ENCODE data around the gene DCLRE1A. TPM values are rescaled to one million over a fixed set of nuclear protein-coding genes. Genes with fewer than 3 reads are reported as not detected.

Gene DCLRE1A
- total RNA-seq, 1 donor from 2014 or later = 6.1 TPM

DNA sequence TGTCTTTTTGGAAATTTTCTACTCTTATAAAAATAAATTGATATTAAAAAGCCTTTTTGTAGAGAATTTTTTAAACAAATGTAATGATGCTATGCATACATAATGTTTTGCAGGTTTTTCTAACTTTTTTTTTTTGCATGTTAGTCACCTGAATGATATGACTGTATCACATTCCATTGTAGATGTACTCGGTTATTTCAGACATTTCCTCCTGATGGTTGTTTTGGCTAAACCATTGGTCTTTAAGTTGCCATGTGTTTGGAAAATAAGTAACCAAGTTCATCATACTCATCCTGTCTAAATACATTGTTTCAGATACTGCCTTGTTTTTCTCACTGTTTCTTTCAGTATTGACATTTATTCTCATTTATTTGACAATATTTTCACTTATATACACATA is 26.4 kb upstream of the DCLRE1A start:
- Histone ChIP-seq H3K27ac (no peak overlapping the region), H3K4me3 (no peak overlapping the region), H3K4me1 (no peaks in the 10 kb centered on the region), H3K36me3 (peaks cover 29% of the 10 kb centered on the region), H3K9me3 (no peaks in the 10 kb centered on the region), H3K27me3 (no peaks in the 10 kb centered on the region)
- DNase-seq (no peak), ATAC-seq (no peak)
- intact Hi-C loops (cut with DNase I) = no loop called here
- no peak for TF ChIP-seq CTCF (IDR thresholded peaks at IDR 0.05)

DNA sequence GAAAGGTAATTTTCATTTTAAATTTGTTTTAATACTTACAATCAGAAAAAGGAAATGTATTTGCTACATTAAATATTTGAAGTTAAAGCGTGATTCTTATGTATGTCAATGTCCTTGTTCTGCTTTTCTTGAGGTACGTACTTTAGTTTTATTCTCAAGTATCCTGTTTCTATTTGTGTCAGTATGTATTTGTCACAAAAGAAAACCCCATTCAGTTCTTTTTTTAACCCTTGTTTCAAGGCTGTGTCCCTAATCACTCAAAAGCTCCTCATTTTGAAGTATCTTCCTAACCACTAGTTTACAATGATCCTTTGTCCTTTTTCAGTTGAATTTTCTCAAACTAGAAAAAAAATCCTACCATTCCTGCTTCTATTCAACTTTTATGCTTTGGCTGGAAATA is 25.8 kb upstream of the DCLRE1A start:
- H3K36me3 ChIP-seq = peaks cover 29% of the 10 kb centered on the region
- no peaks in the 10 kb centered on the region for H3K9me3 ChIP-seq
- H3K4me3 ChIP-seq = no peak overlapping the region
- no peaks in the 10 kb centered on the region for H3K4me1 ChIP-seq
- no peaks in the 10 kb centered on the region for H3K27me3 ChIP-seq
- no peak for TF ChIP-seq CTCF (IDR thresholded peaks at IDR 0.05)
- H3K27ac ChIP-seq = no peak overlapping the region
- intact Hi-C loops (cut with DNase I) = no loop called here
- ATAC-seq (no peak), DNase-seq (no peak)

DNA sequence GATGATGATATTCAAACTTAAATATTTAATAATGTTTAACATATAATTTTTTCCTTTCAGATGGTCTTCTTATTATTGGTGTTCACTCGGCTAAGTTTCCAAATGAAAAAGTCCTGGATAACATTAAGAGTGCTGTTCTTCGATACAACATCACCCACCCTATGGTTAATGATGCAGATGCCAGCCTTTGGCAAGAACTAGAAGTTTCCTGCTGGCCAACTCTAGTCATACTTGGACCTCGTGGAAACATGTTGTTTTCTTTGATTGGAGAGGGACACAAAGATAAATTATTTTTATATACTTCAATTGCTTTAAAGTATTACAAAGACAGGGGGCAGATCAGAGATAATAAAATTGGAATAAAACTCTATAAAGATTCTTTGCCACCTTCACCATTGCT is 22.6 kb upstream of the DCLRE1A start:
- Histone ChIP-seq H3K27me3 (no peaks in the 10 kb centered on the region), H3K4me3 (no peak overlapping the region), H3K9me3 (no peaks in the 10 kb centered on the region), H3K36me3 (peaks cover 26% of the 10 kb centered on the region), H3K4me1 (no peaks in the 10 kb centered on the region), H3K27ac (no peak overlapping the region)
- TF ChIP-seq CTCF (IDR thresholded peaks at IDR 0.05) = no peak
- ATAC-seq (no peak), DNase-seq (no peak)
- intact Hi-C loops (cut with DNase I) = no loop called here

DNA sequence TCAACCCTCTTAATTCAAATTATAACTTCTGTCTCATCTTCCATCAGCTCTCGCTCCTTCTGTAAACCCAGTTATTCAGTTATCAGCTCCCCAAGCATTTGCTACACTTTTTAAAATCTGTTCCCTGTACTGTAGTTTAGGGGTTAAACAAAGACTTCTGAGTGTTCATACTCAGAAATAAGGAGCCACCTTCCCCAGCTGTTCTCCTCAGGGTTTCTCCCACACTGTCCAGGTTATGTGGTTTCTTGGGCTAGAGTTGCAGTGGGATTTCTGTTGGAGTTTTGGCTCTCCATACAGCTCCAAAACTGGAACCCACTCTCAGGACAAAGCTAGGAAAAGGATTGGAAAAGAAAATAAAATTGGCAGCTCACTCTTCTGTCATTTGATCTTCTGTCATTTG is 21.3 kb upstream of the DCLRE1A start:
- Histone ChIP-seq H3K4me1 (no peaks in the 10 kb centered on the region), H3K27me3 (no peaks in the 10 kb centered on the region), H3K27ac (no peak overlapping the region), H3K4me3 (no peak overlapping the region), H3K9me3 (no peaks in the 10 kb centered on the region), H3K36me3 (peaks cover 22% of the 10 kb centered on the region)
- intact Hi-C loops (cut with DNase I) = no loop called here
- no peak for ATAC-seq
- no peak for TF ChIP-seq CTCF (IDR thresholded peaks at IDR 0.05)
- no peak for DNase-seq

DNA sequence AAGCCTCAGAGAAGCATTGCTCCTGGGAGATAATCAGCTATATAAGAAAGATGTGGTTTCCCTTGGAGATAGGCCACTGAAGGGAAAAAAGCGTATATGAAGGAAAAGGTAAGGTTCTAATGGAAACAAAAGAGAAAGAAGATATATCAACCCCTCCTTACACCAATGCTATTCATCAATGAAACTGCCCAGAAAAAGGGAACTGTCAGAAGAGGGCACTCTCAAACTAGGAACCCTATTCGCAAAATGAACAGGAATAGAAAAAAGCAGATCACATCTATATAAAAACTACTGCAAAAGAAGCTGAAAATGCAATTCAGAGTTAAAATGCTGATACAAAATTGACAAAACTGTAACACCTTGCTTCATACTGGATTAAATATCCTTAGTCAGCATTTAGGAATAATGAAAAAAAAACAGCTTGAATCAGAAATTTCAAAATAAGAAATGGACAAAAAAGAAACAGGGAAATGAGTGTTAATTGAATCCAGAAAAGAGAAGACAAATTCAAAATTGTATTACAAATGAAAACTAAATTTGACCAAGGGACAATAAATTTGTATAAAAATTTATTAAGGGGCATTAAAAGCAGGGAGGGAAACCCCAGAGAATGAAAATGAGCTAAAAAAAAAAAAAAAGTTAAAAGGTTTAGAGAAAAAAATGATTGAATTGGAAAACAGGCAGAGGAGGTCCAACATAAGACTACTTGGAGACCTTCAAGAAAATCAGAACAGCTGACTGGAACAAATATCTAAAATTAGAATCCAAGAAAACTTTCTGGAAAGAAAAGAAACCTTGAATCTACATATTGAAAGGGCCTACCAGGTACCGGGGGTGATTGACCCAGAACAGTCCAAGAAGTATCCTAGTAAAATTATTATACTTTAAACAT is 18.5 kb upstream of the DCLRE1A start:
- no peaks in the 10 kb centered on the region for H3K4me1 ChIP-seq
- no peak overlapping the region for H3K27ac ChIP-seq
- no peak for DNase-seq
- no peaks in the 10 kb centered on the region for H3K27me3 ChIP-seq
- H3K4me3 ChIP-seq = no peak overlapping the region
- TF ChIP-seq CTCF (IDR thresholded peaks at IDR 0.05) = no peak
- ATAC-seq = no peak
- intact Hi-C loops (cut with DNase I) = no loop called here
- peaks cover 8% of the 10 kb centered on the region for H3K36me3 ChIP-seq
- H3K9me3 ChIP-seq = no peaks in the 10 kb centered on the region

Measured in upper lobe of right lung (tissue), 1 donor.